ENCODE measurements around the gene PTPRE.
"Not testable (repeated sequence)": the region's sequence is repeated elsewhere in the genome, so short reads cannot be mapped to it uniquely, and the experiment has no call there.

The PTPRE gene

GRCh38 chr10:128080231-128080630 lies 173.3 kb downstream of the PTPRE start:
- DNase-seq = no peak

DNA sequence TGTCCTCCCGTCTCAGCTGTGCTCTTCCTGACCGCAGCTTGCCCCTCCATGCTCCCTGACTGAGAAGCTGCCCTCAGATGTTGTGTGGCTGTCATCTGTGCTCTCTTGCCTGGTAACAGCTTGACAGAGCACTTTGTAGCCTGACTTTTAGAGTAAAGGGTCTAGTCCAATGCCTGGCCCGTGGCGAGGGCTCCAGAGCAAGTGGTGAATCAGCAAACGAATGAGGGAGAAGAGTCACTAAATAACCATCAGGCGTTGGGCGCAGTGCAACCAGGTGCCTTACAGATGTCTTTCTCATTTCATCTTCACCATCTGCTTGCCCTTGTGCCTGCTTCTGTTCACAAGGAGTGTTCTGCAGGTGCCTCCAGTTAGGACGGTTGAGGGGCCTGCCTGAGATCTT lies 173.7 kb downstream of the PTPRE start:
- no peak for DNase-seq

GRCh38 chr10:128081222-128081621 lies 174.3 kb downstream of the PTPRE start:
- DNase-seq = no peak

DNA sequence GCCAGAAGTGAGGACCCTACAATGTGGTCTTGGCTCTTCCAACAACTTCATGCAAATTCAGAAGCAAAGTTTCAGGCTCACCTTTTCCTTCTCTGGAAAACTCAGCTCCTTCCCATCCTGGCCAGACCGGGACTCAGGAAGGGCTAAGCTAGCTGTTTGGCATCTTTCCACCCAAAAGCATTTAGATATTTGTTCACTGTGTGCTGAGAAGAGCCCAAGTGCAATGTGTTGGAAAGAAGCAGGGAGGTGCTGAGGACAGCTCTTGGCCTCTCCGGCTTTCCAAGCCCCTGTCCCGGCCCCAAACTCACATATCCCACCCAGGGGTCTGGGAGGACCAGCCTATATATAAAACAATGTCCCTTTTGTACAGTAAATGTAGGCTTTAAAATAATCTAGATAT lies 174.8 kb downstream of the PTPRE start:
- no peak for DNase-seq

- DNase-seq = no peak
Observed at GRCh38 chr10:128083191-128083895, 176.4 kb downstream of the PTPRE start.

- DNase-seq = no peak
Observed at GRCh38 chr10:128084364-128084763, 177.5 kb downstream of the PTPRE start.

DNA sequence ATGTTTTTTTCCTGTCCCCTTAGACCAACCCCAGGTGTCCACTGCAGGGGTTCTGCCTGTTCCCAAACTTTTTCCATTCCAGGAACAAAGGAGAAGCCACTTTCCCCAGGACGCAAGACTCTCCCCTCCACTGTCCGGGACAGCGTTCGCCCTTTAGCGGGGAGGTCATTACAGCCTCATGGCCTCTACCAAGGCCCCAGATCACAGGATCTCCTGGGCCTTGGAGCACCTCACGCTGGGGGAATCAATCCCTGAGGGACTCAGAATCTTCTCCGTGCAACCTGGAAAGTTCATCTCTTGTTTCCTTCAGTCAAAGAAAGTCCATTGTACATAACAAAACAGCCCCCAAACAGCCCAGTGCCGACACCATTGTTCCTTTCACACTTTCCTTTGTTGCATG lies 178.1 kb downstream of the PTPRE start:
- DNase-seq = no peak

DNA sequence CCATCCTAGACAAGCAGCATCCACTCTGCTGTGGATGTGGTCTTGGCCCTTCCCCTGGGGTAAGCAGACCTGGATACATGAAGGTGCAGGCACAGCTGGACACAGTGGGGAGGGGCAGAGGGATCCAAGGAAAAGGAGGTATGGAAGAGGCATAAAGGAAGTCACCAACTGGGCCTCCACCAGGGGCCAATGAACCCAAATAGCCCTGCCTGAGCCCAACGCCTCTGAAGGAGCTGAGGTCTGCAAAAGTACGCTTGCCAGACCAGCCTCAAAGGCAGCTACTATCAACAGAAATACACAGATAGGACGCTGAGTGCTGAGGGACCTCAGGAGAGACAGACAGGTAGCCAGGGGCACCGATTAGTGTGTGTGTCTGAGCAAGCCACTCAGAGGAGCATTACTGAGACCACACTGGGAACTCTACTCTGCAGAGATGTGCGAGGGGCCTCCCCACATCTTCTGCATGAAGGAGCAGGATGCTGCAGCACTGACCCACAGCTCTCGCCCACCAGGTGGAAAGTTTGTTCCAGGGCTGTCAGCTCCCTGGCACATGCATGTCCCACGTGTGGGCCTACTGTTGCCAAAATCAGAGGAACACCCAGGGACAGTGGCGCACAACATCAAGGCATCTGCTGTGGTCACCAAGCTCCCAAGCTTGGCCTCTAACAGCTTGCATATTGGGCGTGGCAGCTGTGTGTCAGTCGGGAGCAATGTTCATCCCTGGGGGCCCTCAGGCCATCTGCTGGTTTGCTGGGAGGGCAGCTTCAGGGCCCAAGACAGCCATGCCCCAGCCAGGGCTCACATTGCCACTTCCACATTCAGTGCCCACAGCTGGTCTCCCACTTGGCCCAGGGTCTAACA lies 179.3 kb downstream of the PTPRE start:
- no peak for DNase-seq

DNA sequence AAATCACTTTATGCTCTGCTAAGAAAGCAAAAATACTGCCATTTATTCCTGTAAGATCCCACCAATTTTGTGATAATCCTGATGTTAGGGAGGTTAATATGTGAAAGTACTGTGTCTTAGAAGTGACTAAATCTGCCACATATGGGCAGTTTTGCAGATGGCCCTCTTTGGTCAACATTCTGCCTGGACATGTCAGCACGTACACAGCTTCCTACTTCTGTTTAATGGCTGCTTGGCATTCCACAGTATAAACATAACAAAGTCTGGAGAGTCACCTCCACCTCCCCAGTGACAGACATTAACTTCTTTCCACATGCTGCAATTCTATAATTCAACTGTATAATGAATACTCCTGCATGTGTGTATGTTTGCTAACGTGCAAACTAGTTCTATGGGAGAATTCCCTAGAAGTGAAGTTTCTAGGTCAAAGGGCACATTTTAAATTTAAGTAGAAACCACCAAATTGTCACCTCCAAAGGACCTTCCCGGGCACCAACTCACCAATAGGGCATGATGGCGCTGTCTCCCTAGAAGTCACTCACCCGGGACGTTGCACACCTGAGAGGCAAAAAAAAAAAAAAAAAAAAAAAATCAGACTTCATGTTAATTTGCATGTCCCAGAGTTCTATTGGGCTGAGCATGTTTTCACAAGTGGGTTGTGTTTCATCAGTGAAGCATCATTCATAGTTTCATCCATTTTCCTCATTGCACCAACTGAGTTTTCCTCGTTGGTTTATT lies 180.4 kb downstream of the PTPRE start:
- DNase-seq = peak; percentile 29 to 31

DNA sequence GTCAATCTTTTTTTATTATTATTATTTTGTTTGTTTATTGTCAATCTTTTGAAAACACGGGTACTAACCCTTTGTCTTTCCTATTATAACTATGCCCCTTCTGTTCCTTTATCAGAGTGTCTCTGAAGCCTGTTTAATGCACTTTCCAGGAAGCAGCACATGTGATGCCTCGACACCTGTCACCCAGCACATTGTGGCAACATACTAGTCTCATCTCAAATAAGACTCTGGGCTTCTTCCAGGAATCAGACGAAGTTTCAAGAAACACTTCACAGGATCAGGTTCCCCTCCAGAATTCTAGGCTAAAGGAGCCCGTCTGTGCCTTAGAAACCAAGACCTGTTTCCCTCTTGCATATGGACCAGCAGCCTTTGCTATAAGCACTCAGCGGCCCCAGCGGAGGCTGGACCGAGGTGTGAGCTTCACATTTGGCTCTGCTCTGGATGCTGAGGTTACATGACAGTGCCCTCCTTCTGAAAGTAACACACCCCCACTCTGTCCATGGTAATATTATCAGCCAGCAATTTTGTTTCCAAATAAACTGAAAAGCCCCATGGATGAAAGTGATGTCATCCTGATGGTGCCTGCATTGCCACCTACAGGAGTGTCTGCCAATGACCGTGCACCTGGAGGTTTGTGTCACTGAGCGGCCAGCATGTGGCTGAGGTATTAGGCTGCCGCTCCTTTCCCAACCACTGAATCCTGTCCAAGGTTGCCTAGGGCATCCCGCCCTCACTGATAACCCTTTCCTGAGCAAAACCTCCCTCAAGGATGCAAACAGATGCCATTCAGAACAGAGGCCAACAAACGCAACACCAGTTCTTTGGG lies 181.2 kb downstream of the PTPRE start:
- peak in 1 of 2 experiments; percentile 8 for DNase-seq

DNA sequence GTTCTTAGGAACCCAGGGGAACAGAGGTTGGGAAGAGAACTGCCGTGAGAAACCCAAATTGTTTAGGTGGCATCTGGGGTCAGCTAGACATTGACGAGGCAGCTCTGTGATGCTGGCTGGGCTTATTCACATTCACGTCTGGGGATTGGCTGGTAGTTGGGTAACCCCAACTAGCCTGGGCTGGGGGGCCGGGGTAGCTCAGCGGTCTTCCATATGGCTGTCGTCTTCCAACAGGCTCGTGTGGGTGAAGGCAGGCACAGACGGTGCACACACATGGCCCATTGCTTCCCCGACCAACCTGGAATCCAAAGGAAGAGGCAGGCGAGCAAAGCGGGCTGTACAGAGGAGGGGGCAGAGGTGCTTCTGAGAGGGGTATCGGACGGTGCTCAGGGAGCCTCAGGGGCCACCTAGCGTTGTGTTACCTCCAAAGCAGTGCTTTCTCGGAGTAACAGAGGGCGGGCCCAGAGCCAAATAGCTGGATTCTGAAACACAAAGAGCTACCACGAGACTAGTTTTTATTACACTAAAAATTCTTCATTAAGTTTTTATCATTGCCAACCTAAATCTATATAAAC lies 184.8 kb downstream of the PTPRE start:
- peak in 1 of 2 experiments; percentile 5 for DNase-seq

- DNase-seq = no peak
Observed at GRCh38 chr10:128092454-128092853, 185.6 kb downstream of the PTPRE start.

DNA sequence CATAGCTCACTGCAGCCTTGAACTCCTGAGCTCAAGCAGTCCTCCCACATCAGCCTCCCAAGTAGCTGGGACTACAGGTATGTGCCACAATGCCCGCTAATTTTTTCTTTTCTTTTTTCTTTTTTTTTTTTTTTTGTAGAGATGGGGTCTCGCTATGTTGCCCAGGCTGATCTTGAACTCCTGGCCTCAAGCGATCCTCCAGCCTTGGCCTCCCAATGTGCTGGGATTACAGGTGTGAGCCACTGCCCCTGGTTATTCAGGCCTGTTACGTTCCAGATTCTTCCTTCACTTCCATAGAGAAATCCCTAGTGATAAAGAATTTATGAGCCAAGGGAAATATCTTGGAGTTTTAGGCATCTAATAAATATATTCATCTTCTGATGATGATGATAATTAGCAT lies 187.7 kb downstream of the PTPRE start:
- DNase-seq = not testable (repeated sequence)

DNA sequence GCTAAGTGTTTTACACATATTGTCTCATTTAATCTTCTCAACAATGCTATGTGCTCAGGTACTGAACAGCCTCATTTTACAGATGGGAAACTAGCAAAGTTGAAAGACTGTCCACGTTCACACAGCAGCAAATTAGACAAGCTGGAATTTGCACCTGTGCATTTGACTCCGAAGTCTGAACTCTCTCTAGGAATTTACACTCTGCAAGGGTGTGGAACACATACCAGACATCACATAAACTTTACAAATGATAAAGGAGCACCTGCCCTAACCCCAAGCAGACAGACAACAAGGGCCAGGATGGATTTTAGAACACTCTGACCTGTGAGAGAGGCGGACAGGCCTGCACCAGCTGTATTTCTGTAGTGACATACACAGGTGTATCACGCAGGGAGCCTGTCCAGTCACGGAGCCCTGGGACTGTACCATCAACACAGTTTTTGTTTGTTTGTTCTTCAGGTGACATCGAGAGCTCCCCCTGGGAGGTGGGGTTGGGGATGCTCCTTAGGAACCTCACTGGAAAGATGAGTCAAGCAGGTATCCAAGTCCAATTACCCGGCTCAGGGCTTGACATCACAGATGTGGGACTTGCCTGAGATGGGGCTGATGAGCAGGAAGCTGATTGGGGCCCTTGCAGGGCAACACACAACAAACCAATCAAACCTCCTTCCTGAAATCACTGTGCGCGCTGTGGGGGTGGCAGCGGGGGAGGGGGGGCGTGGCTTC lies 188.3 kb downstream of the PTPRE start:
- peak in 1 of 2 experiments; percentile 8 for DNase-seq

GRCh38 chr10:128095753-128096469 lies 189.0 kb downstream of the PTPRE start:
- no peak for DNase-seq

GRCh38 chr10:128096486-128097199 lies 189.7 kb downstream of the PTPRE start:
- no peak for DNase-seq

DNA sequence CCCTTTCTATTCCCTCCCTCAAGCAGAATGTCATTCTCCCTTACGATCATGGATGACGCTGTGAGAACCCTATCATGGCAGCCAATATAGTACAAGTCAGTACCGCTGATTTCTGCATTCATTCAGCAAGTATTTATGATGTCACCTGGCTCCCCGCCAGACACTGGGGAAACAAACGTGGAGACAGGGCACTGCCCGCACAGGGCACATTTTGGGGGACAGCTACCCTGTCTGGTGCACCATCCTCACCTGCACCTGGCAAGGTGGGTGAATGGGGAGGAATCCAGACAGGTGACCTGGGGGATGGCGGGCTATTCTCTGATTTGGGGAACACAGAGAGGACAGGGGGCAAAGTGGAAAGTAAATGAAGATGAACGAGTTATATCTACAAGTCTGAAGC lies 190.9 kb downstream of the PTPRE start:
- DNase-seq = no peak

DNA sequence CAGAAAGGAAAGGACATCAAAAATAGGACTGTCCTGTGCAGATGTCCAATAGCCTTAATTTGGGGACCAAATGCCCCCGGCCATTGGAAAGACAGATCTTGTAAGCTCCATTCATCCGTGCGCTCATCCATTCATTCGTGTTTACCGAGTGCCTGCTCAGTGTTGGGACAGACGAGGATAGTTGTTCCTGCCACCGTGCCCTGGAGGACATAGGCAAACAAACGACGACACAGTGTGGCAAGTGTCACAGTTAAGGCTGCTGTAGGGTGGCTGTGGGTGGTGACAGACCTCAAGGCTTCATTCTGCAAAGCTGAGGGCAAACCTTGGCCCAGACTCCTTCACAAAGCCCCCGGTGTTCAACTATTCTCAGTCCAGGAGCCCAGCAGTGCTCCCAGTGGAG lies 191.7 kb downstream of the PTPRE start:
- no peak for DNase-seq

DNA sequence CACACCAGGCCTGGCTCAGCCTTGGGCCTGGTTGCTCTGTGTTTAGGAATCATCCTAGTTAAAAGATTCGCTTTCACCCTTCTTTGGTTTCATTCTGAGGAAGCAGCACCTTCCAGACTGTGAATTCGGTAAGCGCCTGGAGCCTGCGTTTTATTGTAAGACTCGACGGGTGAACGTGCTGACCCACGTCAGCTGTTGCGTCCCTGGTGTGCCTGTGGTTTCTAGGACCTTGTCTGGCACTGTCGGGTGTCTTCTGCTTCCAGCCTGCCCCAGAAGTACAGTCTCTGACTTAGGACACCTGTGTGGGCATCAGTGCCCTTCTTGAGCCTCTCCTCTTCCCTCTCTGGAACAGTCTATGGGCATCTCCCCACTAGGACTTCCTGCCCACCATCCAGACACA lies 193.0 kb downstream of the PTPRE start:
- no peak for DNase-seq

DNA sequence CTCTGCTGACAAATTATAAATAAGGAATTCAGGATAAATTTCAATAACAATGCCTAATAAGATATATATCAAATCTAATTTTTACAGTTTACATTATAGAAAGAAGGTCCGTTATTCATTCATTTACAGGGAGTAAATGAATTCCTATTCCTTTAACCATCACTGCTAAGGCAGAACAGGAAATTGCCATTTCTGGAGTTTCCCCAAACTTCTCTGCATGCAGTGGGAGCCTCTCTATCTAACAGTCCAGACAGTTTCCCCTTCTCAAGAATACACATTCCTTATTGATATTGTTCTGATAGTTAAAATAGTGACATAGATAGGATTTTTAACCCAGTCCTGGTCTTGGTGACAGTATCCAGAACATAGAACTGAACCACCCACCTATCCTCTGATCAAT lies 195.0 kb downstream of the PTPRE start:
- DNase-seq = no peak

All from NCI-H526 (cell line).